Measurements from ENCODE around the gene GEMIN7.

GRCh38 chr19:45056831-45057230 lies 22.2 kb upstream of the GEMIN7 start:
- TF ChIP-seq CTCF (IDR thresholded peaks at IDR 0.05; ENCODE audit: low read depth, low read length) = no peak
- TF ChIP-seq MAX (IDR thresholded peaks at IDR 0.05; ENCODE audit: low read depth, low read length) = no peak

Measured in NB4 (cell line).